Neural crest cell (in vitro differentiated cells): Measurements from ENCODE around the gene GOPC. TPM values are rescaled to one million over a fixed set of nuclear protein-coding genes. Genes with fewer than 3 reads are reported as not detected.

ENCODE experiments used
- DNase-seq: peaks from one replicate; pipeline ENCODE4 v3.0.0; 2021; ENCODE audit warnings: low read depth, mixed read lengths, low spot score
- H3K27ac Mint-ChIP-seq: one replicate; pipeline ENCODE4 v1.8.0; 2021; ENCODE audit warnings: mild to moderate bottlenecking, mixed read lengths; ENCODE audit not compliant: unreplicated experiment
- H3K27me3 Mint-ChIP-seq: 2 replicates; pipeline ENCODE4 v1.8.0; 2021; ENCODE audit warnings: low read depth, mild to moderate bottlenecking, mixed read lengths
- H3K36me3 Mint-ChIP-seq: 2 replicates; pipeline ENCODE4 v1.8.0; 2021; ENCODE audit warnings: low read depth, mild to moderate bottlenecking, mixed read lengths
- H3K4me1 Mint-ChIP-seq: 2 replicates; pipeline ENCODE4 v1.8.0; 2021; ENCODE audit warnings: mixed read lengths
- H3K4me3 Mint-ChIP-seq: one replicate; pipeline ENCODE4 v1.8.0; 2021; ENCODE audit warnings: mild to moderate bottlenecking, mixed read lengths
- H3K9me3 Mint-ChIP-seq: 2 replicates; pipeline ENCODE4 v1.8.0; 2021; ENCODE audit warnings: mixed read lengths
- total RNA-seq: library from RNA; stranded (reverse); gene quantifications from 2 replicates; pipeline ENCODE4 v1.2.1, GENCODE V29; 2021
- TF ChIP-seq, protein P1 (sequence below): fragments of 200-600 bp; sonication (generic); conservative IDR thresholded peaks from 2 replicates; pipeline ENCODE4 v1.5.0; 2021; ENCODE audit warnings: antibody characterized with exemption, mild to moderate bottlenecking

The GOPC gene
- total RNA-seq, 1 donor from 2014 or later: 30.7 TPM

DNA sequence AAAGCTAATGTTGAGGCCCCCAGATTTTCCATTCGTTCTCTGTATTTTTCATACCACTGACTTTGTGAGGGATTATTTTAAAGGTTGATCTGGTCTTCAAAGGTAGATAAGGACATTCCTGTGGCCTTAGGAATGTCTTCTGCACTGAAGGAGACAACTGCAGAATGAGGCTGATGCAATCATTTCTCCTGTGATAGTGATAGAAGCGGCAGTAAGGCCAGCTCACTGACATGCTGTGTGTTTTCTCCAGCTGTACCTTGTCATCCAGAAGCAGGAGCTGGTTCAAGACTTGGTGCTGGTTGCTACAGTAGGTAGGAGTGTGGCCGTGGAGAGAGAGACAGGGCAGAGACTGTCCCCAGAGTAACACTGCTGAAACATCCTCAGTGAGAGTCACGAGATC lies 66.0 kb downstream of the GOPC start:
- Mint-ChIP-seq H3K36me3 (peaks cover 5% of the 10 kb centered on the region), H3K9me3 (no peaks in the 10 kb centered on the region), H3K4me3 (no peak overlapping the region), H3K27ac (no peak overlapping the region), H3K4me1 (no peaks in the 10 kb centered on the region), H3K27me3 (no peaks in the 10 kb centered on the region)
- TF ChIP-seq, protein P1, sequence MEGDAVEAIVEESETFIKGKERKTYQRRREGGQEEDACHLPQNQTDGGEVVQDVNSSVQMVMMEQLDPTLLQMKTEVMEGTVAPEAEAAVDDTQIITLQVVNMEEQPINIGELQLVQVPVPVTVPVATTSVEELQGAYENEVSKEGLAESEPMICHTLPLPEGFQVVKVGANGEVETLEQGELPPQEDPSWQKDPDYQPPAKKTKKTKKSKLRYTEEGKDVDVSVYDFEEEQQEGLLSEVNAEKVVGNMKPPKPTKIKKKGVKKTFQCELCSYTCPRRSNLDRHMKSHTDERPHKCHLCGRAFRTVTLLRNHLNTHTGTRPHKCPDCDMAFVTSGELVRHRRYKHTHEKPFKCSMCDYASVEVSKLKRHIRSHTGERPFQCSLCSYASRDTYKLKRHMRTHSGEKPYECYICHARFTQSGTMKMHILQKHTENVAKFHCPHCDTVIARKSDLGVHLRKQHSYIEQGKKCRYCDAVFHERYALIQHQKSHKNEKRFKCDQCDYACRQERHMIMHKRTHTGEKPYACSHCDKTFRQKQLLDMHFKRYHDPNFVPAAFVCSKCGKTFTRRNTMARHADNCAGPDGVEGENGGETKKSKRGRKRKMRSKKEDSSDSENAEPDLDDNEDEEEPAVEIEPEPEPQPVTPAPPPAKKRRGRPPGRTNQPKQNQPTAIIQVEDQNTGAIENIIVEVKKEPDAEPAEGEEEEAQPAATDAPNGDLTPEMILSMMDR: no peak
- DNase-seq: no peak

DNA sequence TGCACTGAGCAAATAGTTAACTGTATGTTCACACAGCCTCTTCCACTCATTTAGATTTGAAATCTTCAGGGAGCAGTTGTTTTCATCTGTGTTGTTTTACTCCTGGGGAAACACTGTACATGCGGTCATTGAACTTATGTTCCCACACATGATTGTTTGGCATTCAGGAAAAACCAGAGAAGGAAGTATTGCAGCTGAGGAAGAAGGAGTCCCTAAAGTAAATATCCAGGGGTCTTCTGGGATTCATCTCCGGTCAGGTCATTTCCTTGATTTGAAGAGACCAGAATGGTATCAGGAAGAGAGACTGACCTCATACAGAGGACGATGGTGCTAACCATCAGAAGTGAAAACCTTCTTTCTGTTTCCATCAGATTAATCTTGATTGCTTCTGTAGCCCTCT lies 67.3 kb downstream of the GOPC start:
- Mint-ChIP-seq H3K36me3 (peaks cover 5% of the 10 kb centered on the region), H3K4me3 (no peak overlapping the region), H3K27me3 (no peaks in the 10 kb centered on the region), H3K27ac (no peak overlapping the region), H3K4me1 (no peaks in the 10 kb centered on the region), H3K9me3 (no peaks in the 10 kb centered on the region)
- no peak for DNase-seq
- TF ChIP-seq, protein P1: no peak

DNA sequence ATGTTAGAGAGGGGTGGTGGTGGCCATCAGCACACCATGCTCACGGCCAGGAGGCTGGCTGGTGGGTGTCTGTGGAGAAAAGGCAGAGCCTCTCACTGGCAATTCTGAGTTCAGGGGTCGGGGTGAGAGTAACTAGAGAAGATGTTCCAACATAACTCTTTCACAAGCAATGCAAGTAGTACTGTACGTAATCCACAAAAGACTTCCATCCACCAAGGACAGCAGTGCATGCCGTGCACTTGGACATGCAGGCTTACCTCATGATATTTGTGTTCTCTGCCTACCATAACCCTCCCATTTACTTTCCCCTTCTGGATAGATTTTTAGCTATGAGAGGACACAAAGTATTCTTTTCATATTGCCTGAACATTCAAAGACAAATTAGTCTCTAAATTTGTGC lies 68.5 kb downstream of the GOPC start:
- no peak overlapping the region for H3K4me3 Mint-ChIP-seq
- H3K27me3 Mint-ChIP-seq: no peaks in the 10 kb centered on the region
- peaks cover 5% of the 10 kb centered on the region for H3K36me3 Mint-ChIP-seq
- DNase-seq: no peak
- no peaks in the 10 kb centered on the region for H3K9me3 Mint-ChIP-seq
- TF ChIP-seq, protein P1: no peak
- no peaks in the 10 kb centered on the region for H3K4me1 Mint-ChIP-seq
- peak overlapping the region; percentile 4 for H3K27ac Mint-ChIP-seq

DNA sequence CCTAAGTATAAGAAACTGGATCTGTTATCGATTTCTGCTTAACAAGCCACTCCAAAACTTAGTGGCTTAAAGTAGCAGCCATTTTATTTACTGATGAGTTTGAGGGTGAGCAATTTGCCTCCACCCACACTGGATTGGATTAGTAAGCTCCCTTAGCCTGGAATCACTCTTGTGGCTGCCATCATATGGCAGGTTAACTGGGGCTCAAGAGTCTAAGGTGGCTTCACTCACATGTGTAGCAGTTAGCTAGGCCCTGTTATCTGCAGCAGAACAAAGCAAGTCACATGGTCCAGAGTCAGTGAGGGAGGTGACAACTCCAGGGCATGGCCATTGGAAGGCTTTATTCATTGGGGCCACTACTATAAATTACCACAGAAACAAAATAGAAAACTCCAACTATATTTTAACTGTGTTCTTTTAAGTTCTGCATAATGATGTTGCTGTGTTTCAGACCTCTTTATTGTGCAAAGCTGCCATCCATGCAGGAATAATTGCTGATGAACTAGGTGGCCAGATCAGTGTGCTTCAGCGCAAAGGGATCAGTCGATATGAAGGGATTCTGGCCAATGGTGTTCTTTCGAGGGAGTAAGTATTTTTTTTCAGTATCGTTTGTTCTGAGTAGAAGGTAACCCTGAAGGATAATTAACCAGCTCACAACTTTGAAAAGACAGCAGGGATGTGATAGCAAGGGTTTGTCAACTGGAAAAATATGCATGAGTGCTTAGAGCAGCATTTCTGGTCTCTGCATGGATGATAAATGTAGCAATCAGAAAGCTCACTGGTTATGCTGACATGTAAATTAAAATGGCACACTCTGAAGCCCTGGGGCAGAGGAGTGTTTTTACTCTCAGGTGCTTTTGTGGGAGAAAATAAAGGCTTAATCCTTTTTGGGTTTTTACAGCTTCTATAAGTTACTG lies 70.2 kb downstream of the GOPC start:
- Mint-ChIP-seq H3K36me3 (peaks cover 3% of the 10 kb centered on the region), H3K4me1 (no peaks in the 10 kb centered on the region), H3K27me3 (no peaks in the 10 kb centered on the region), H3K27ac (no peak overlapping the region), H3K9me3 (no peaks in the 10 kb centered on the region), H3K4me3 (no peak overlapping the region)
- DNase-seq: no peak
- TF ChIP-seq, protein P1: no peak

DNA sequence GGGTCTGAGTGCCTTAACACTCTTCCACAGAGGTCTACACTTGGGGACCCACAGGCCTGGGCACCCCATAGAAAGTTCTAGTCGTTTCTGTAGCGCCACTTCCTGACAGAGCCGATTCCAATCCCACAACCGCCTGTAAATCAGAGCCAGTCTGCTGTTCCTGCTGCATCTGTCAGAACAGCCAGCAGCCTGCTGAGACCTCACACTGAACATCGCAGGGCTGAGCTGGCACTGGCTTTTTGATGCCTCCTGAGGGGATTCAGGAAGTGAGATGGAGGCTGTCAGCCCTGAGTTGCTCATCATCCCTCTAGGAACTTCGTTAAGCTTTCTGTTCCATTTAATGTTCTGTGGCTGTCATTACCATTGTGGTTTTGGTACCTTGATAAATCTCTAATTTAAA lies 71.0 kb downstream of the GOPC start:
- no peaks in the 10 kb centered on the region for H3K9me3 Mint-ChIP-seq
- no peaks in the 10 kb centered on the region for H3K36me3 Mint-ChIP-seq
- TF ChIP-seq, protein P1: no peak
- no peaks in the 10 kb centered on the region for H3K4me1 Mint-ChIP-seq
- DNase-seq: no peak
- H3K27me3 Mint-ChIP-seq: no peaks in the 10 kb centered on the region
- H3K27ac Mint-ChIP-seq: no peak overlapping the region
- H3K4me3 Mint-ChIP-seq: no peak overlapping the region
